Left hindlimb (tissue), 1 donor: ENCODE data around the gene SH2D1B.
"Not testable (repeated sequence)": the region's sequence is repeated elsewhere in the genome, so short reads cannot be mapped to it uniquely, and the experiment has no call there.

Experiments used
- DNase-seq: peaks from one replicate; pipeline ENCODE4 v3.0.0-alpha.2; 2018

Gene SH2D1B, protein sequence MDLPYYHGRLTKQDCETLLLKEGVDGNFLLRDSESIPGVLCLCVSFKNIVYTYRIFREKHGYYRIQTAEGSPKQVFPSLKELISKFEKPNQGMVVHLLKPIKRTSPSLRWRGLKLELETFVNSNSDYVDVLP

GRCh38 chr1:162412002-162412401 lies at the start of gene SH2D1B:
Gene SH2D1B (minus strand): TSS chr1:162412136. CDS start chr1:162412016, 120 bp downstream.
- DNase-seq = no peak

GRCh38 chr1:162458236-162458635 lies 46.3 kb upstream of the SH2D1B start:
- DNase-seq = no peak

GRCh38 chr1:162456323-162456722 lies 44.4 kb upstream of the SH2D1B start:
- no peak for DNase-seq

DNA sequence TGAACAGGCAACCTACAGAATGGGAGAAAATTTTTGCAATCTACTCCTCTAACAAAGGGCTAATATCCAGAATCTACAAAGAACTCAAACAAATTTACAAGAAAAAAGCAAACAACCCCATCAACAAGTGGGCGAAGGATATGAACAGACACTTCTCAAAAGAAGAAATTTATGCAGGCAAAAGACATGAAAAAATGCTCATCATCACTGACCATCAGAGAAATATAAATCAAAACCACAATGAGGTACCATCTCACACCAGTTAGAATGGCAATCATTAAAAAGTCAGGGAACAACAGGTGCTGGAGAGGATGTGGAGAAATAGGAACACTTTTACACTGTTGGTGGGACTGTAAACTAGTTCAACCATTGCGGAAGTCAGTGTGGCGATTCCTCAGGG lies 42.4 kb upstream of the SH2D1B start:
- DNase-seq = not testable (repeated sequence)

DNA sequence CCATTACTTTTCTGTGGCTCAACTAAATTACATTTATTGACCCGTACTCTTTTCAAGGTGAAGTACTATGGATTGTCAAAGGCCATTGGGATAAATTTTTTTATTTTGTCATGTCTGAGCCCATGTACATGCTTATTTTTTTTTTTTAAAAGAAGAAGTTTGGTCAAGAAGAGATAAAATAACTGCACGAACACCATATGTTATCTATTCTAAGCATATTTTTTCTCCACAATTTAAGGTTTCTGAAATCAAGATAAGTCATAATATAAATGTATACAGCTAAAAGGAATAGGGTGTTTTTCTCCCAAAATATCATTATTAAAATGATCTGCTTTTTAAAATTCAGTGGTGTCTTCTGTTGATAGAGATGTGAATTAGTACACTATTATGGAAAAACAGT lies 35.0 kb upstream of the SH2D1B start:
- no peak for DNase-seq

DNA sequence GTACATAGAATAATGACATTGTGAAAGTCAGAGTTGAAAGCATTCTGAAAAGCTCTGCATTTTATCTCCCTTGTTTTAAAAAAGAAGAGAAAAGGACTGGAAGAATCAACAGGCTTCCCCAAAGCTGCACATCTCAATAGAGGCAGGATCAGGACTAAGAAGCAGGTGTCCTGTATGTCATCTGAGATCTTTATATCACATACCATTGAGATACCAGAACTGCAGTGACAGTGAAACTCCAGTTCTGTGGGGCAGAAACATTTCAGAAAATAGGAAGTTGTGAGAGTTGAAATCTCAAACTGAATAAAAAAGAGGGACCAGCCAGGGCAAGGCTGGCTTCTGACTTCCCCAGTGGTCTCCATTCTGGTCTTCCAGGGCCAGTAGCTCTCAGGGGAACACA lies 33.0 kb upstream of the SH2D1B start:
- DNase-seq = no peak

- DNase-seq = not testable (repeated sequence)
Observed at GRCh38 chr1:162432977-162433713, 21.2 kb upstream of the SH2D1B start.

GRCh38 chr1:162430583-162430982 lies 18.6 kb upstream of the SH2D1B start:
- DNase-seq = no peak

GRCh38 chr1:162422662-162423375 lies 10.9 kb upstream of the SH2D1B start:
- no peak for DNase-seq

DNA sequence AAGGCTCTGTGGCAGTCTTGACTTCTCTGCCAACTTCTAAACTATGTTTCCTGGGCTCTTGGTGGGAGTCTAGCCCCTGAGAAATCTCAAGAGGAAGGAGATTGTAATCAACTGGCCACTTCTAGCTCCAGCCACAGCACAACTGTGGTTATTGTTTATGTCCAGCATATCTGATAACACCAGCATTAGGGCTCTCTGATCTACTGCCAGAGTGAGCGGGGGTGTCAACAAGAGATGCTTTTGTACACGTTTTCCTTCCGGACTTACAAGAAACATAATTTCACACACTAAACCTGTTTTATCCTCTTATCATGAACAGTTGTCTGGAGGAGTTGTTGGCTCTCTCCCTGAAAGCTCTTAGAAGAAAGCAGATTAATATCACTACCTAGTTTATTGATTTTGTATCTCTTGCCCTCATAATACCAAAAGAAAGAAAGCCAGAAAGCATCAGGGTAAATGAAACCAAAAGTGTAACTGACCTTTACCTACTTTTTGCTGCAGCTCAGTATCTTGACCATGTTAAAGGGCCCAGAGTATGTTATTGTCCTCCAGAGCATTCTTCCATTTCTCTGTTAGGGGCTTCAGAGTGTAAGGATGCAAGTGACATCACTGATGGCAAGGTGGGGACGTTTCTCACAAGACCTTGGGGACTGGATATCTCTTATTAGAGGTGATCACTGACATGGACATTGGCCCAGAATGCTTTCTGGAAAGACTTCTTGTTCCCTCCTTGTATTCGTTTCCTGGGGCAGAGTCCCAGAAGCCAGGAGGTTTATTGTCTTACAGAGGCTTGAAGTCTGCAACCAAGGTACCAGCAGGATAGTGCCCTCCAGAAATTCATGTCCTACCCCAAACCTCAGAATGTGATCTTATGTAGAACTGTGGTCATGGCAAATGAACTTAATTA lies 9.6 kb upstream of the SH2D1B start:
- DNase-seq = no peak

DNA sequence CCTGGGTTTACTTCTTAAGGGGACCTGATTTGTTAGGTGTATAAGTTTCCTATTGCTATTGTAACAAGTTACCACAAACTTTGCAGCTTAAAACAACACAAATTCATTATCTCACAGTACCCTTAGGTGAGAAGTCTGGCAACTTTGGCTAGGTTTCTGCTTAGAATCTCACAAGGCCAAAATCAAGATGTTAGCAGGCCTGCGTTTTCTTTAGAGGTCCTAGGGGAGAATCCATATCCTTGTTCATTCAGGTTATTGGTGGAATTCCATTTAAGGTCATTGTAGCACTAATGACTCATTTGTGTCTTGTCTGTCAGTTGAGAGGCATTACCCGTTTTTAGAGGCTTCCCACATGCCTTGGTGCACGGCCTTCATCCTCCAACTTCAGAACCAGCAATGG lies 8.2 kb upstream of the SH2D1B start:
- no peak for DNase-seq

DNA sequence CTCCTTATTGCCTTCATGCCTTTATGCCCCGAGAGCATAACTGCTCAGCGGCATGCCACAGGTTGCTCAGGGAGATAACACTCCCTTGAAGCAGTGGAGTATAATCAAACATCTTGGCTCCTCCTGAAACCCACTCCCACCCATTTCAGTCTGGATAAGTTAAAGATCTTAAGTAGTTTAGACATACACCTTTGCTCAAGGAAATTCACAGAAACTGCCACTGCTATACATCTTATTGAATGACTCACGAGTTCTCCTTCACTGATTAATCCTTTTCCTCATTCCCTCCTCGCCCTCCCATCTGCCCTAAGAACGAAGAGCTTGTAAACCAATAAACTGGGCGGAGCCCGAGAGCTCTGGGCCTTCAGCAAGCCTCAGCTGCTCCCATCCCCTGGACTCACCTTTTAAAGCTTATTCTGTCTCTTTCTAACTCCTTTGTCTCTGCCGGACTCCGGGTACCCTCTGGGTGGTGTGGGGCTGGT lies 7.6 kb upstream of the SH2D1B start:
- not testable (repeated sequence) for DNase-seq

- not testable (repeated sequence) for DNase-seq
Observed at GRCh38 chr1:162418584-162418983, 6.6 kb upstream of the SH2D1B start.

GRCh38 chr1:162417650-162418049 lies 5.7 kb upstream of the SH2D1B start:
- DNase-seq = no peak

DNA sequence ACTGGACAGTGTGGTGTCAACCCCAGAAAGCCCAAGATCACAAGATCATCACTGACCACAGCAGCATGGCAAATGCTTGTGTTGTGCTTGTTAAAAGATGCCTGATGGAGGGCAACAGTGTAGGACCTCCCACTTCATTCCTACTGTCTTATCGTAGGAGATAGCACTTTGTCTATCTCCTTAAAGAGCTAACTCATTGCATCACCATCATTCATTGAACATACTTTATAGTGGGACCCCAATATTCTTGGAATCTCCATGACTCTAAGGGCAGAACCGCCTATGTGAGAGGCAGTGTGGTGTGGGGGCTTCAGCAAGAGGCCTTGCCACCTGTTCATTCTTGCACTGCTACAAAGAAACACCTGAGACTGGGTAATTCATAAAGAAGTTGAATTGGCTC lies 5.0 kb upstream of the SH2D1B start:
- no peak for DNase-seq

- no peak for DNase-seq
Observed at GRCh38 chr1:162416215-162416614, 4.3 kb upstream of the SH2D1B start.

DNA sequence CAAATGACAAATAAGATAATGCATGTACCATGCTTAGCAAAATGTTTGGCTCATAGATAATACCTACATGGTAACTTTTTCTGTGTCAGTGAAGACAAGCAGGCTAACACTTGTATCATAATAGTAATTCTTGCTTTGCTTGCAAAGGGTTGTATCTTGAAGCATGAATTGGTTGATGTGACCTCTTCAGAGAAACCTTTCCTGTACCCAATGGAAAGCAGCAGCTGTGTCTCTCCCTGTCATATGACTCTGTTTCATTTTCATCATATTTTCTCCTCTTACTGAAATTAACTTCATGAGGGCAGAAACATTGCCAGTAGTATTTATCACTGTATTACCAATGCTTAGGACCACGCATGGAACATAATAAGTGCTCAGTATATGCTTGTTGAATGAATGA lies 4.4 kb downstream of the SH2D1B start:
- DNase-seq = no peak

GRCh38 chr1:162406811-162407210 lies 5.1 kb downstream of the SH2D1B start:
- no peak for DNase-seq

- DNase-seq = no peak
Observed at GRCh38 chr1:162405800-162406199, 6.1 kb downstream of the SH2D1B start.

- DNase-seq = no peak
Observed at GRCh38 chr1:162404550-162405160, 7.3 kb downstream of the SH2D1B start.

DNA sequence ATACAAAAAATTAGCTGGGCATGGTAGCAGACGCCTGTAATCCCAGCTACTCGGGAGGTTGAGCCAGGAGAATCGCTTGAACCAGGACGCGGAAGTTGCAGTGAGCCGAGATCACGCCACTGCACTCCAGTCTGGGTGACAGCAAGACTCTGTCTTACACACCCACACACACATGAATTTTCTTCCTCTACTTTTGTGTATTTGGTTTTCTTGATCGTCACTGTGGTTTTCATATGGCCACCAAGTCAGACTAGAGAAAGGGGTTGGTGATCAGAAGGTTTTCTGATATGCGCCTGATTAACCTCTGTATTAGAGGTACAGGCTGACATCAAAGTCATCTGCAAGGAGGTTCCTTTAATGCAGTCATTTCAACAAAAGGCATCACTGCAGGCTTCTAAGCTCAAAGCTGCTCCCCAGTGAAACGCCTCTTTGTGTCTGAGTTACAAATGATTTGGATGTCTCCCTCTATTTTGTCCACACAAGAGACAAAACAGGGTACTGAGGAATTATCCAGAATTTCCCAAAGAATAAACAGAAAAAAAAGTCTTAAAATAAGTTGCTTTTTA lies 11.1 kb downstream of the SH2D1B start:
- DNase-seq = no peak

GRCh38 chr1:162398999-162399580 lies 12.8 kb downstream of the SH2D1B start:
- DNase-seq = no peak
